Activated T-cell treated with anti-CD3 and anti-CD28 coated beads, Interleukin-2, amount 50 U/mL, for 1 hour (primary cell): ENCODE results near the gene ANKS1A.

ENCODE experiments used
- DNase-seq: peaks from one replicate; pipeline ENCODE4 v3.0.0-alpha.2; 2020

Gene ANKS1A

GRCh38 chr6:35026434-35027222 is 137.6 kb downstream of the ANKS1A start:
- no peak for DNase-seq

- no peak for DNase-seq
Observed at GRCh38 chr6:35027807-35028206, 138.8 kb downstream of the ANKS1A start.

DNA sequence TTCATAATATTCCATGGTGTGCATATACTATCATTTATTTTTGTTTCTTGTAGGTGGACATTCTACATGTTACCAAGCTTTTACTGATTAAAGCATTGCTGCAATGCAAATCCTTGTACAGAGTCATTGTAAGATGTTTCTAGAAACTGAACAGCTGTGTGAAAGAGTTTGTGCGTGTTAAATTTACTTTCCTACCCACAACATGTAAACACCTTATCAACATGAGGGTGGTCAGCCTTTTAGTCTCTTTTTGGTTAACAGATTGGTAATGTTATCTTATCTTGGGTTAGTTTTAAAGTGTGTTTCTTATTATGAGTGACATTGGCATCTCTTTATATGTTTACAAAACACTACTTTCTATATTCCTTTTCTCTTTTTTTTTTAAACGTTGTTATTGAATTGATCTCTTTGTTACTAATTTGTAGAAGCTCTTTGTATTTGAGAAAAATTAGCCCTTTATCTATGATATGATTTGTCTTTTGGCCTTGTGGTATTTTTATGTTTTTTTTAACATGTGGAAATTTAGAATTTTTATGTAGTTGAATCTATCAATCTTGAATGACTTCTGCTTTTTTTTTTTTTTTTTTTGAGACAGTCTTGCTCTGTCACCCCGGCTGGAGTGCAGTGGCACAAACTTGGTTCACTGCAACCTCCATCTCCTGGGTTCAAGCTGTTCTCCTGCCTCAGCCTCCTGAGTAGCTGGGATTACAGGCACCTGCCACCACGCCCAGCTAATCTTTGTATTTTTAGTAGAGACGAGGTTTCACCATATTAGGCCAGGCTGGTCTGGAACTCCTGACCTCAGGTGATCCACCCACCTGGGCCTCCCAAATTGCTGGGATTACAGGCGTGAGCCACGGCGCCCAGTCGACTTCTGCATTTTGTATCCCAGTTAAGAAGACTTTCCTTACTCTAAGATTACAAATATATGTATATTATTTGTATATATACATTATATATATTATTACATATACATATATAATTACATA is 140.0 kb downstream of the ANKS1A start:
- no peak for DNase-seq

GRCh38 chr6:35030099-35030498 is 141.0 kb downstream of the ANKS1A start:
- no peak for DNase-seq

DNA sequence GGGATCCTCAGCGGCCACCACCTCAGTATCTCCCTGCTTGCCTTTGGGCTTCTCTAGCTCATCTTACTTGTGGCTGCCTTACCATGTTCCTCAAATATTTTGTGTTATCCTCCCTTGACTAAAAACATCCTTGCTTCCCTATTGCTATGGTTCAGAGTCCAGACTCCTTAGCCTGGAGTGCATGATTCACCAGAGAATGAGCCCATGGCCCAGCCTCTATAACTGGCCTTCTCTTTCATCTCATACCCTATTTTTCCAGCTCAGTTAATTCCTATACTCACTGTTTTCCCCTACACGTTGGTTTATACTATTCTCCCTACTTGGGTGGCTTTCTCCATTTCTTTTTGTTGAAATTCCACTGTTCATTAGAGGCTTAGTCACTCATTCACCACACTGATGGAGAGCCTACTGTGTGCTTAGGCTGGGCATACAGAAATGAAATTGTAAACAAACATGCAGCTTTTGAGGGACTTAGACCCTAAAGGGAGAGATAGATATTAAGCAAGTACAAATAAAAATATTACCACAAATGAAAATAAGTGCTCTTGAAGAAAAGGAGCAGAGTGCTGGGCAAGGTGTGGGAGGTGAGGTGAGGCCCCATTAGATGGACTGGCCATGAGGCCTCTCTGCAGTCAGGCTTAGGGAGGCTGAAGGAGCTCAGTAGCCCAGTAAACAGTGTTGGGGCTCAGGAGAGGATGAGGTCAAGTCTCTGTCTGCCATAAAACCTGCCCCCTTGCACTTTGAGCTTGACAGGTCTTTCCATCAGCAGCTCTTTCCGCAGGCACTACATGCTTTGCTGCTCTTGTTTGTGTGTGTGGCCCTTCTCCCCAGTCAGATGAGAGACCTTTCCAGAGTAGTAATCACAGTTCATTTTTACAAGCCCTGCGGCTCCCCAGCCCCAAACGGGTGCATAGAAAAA is 142.8 kb downstream of the ANKS1A start:
- DNase-seq = no peak

DNA sequence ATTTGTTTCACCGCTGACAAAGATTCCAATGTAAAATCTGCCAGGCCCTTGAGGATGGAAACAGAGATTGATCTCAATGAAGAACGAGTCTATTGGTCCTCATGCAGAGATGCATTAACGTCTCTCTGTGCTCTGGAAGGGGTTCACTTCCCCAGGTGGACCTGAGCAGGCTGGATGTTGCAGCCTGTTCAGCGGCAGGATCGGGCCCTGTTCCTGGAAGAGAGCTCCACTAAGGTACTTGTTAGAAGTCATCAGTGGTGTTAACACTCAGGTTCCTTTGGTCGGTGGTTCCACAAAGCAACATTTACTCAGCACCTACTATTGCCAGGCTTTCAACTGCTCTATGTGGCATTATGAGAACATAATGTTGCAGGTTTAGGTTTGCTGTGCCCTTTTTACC is 144.6 kb downstream of the ANKS1A start:
- no peak for DNase-seq

- DNase-seq = no peak
Observed at GRCh38 chr6:35034411-35035191, 145.5 kb downstream of the ANKS1A start.

DNA sequence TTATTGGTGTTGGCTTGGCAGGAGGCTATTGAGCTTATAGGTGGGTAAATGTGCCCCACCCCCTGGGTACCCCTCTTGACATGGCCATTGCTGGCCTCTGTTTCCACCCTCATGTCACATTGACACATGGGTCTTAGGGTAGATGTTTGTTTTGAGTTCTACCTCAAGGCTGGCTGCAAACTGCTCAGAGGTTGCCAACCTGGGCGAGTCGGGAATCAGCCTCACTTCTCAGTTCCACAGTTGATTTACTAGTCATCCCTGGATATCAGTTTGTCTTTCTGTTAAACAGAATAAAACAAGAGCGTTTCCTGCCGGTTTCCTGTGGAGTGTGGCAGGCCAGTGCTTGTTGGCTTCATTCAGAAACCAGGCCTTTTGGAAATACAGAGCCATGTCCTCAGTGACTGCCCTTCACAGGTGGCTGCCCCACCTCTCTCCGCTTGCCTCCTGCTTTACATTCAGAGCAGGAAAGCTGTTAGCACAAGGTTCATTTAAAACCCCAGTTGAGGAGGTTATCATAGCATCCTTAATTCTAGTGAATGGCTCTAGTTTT is 146.5 kb downstream of the ANKS1A start:
- DNase-seq = no peak

GRCh38 chr6:35036059-35036827 is 147.2 kb downstream of the ANKS1A start:
- DNase-seq = no peak

GRCh38 chr6:35036828-35037663 is 148.0 kb downstream of the ANKS1A start:
- no peak for DNase-seq

GRCh38 chr6:35037664-35038038 is 148.6 kb downstream of the ANKS1A start:
- DNase-seq = no peak

DNA sequence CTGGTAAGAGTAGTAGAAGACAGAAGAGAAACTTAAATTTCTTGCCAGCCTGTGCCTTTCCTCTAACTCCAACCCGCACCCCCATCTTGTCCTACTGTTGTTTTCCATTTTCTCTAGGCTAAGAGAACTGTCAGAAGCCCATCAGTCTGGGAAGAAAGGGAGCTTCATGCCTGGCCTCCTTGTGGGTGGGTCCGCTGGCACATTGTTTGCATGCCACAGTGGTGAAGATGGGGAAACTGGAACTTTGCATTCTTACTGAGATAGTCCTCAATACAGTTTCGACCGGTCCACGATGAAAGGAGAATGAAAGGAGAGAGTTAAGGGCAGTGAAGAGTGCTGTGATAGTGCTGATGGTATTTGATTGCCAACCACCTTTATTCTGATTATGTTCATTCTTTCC is 149.0 kb downstream of the ANKS1A start:
- DNase-seq = no peak

- no peak for DNase-seq
Observed at GRCh38 chr6:35040398-35040797, 151.3 kb downstream of the ANKS1A start.

GRCh38 chr6:35041086-35041861 is 152.2 kb downstream of the ANKS1A start:
- no peak for DNase-seq

DNA sequence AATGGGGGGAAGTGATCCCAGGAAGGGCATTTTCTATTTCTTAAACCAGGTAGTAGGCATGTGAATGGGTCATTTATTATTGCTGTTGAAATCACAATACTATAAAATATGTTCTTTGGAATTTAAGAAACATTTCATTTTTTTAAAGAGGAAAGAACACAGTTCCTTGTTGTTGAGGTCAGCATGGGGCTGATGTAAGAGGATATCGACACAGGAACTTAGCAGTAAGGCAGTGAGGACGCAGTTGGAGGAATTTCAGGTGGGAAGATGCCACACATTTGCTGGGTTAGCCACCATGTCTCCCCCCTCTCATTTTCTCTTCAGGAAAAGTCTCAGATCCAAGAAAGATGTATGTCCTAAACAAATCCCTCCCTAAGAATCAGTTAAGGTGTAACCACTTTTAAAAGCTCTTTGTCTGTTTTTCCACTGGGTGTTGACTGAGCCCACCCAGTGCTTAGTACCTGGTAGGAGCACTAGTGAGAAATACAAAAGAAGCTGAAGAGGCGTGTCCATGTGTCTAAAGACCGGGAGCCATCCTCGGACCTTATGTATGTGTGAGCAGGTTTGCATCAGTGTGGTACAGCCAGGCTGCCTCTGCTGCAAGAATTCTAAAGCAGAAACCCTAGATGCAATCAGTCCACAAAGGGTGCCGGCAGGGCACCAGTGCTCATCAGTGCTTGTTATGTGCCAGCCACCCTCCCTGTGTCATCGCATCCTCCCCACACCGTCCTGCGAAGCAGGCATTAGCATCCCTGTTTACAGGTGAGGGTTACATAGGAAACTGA is 153.2 kb downstream of the ANKS1A start:
- no peak for DNase-seq

GRCh38 chr6:35043381-35044130 is 154.5 kb downstream of the ANKS1A start:
- no peak for DNase-seq

- DNase-seq = no peak
Observed at GRCh38 chr6:35044145-35044745, 155.2 kb downstream of the ANKS1A start.
